Cortex of kidney (tissue), 1 donor: ENCODE measurements around the gene GMPR2.
"Not testable (repeated sequence)": the region's sequence is repeated elsewhere in the genome, so short reads cannot be mapped to it uniquely, and the experiment has no call there.

Experiments used
- DNase-seq: peaks from one replicate; lab custom pipeline; 2025; lab: John Stamatoyannopoulos, UW

GMPR2 gene

DNA sequence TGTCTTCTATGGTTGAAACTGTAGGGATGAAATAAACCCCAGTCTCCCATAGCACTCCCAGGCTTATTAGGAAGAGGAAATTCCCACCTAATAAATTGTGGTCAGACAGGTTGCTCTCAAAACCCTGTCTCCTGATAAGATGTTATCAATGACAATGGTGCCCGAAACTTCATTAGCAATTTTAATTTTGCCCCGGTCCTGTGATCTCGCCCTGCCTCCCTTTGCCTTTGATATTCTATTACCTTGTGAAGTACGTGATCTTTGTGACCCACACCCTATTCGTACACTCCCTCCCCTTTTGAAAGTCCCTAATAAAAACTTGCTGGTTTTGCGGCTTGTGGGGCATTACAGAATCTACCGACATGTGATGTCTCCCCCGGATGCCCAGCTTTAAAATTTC lies 30.2 kb upstream of the GMPR2 start:
- DNase-seq, result not testable (repeated sequence)

DNA sequence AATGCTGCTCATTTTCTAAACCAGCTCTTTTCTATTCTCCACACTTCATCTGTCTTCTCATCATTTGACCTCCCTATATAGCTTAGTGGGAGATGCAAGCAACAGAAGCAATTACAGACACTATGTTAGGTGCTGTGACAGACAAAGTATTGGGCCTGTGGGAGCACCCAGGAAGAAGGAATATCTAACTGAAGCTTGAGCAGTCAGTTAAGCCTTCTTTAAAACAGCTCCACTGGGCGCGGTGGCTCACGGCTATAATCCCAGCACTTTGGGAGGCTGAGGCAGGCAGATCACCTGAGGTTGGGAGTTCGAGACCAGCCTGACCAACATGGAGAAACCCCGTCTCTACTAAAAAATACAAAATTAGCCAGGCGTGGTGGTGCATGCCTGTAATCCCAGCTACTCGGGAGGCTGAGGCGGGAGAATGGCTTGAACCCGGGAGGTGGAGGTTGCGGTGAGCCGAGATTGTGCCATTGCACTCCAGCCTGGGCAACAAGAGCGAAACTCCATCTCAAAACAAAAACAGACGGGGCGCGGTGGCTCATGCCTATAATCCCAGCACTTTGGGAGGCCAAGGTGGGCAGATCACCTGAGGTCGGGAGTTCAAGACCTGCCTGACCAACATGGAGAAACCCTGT lies 29.4 kb upstream of the GMPR2 start:
- DNase-seq, result not testable (repeated sequence)

DNA sequence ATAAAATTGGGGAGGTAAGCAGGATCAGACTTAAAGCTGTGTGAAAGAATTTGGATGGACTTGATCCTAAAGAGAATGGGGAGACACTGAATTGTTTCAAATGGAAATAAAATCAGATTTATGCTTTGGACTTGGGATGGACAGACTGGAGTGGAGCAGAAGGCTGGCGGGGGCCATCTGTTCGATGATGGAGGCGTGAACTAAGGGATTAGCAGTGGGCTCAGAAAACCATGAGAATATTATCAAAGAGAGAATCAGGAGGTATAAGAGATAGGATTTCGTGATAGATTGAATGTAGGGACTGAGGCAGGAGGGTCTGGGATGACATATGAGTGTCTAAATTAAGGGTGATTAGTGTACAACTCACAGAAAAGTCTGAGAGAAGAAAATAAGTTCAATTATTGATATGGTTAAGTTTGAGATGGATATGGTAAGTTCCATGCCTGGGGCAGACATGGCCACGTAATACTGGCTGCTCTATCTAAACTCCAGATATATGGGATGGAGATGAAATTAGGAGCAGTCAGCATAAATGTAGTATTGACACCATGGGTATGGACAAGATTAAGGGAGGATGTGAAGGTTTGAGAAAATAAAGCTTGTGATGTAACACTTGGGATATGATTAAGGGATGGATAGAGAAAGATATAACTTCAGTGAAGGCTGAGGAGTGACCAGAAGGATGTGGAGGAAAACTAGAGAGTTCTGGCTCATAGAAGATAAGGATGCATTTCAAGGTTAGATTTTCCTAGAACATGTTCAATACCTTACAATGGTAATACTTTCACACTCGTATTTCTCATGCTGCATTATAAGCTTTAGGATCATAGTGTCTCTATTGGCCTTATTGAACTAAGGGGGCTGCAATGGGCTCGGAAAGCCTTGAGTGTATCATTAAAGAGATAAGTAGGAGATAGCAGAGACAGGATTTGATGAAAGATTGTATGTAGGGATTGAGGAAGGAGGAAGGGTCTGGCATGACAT lies 28.3 kb upstream of the GMPR2 start:
- no peak for DNase-seq

DNA sequence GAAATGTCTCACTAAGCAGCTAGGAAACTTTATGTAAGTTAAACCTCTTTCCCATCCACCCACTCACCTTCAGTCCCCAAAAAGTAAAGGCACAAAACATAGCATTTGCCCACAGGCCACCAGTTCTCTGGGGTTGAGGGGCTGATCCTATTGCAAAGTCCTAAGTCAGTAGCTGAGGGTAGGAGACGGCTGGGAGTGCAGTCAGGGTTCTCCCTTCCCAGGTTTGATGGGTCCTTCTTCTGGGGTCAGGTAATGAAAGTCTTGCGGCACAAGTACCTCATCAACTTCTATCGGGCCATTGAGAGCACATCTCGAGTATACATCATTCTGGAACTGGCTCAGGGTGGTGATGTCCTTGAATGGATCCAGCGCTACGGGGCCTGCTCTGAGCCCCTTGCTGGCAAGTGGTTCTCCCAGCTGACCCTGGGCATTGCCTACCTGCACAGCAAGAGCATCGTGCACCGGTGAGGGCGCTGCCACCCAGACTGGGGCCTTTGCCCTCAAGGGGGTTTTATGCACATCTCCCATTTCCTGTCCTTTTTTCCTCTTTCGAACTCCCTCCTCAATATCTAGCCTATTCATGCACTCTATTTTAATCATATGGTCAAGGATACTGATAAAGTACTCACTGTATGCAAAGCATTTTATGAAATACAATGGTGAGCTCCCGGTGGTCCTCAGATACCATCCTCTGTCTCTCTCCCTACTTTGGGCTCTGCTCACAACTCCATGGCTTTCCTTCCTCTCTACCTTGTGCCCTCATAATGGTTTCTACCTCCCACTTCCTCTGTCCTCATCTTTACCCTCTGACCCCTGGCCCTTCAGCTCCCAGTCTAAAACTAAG lies 26.2 kb upstream of the GMPR2 start:
- no peak for DNase-seq

DNA sequence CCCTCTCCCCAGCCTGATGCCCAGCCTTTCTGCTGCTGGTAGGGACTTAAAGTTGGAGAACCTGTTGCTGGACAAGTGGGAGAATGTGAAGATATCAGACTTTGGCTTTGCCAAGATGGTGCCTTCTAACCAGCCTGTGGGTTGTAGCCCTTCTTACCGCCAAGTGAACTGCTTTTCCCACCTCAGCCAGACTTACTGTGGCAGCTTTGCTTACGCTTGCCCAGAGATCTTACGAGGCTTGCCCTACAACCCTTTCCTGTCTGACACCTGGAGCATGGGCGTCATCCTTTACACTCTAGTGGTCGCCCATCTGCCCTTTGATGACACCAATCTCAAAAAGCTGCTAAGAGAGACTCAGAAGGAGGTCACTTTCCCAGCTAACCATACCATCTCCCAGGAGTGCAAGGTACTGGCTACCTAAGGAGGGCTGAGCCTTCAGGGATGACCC lies 25.6 kb upstream of the GMPR2 start:
- no peak for DNase-seq

DNA sequence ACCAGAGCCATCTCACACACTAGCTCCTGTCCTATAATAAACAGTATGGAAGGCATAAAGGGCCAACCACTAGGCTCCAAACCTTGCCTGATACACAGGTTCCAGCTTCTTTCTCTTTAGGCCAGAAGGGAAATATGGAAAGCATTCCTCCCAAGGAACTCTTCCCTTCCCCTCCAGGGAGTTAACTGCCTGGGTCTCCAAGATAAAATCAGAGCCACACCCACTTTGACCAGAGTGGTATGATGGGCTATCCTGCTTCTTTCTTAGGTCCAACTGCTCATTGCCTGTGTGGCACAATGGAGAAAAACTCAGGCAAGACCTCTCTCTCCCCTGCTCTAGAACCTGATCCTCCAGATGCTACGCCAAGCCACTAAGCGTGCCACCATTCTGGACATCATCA lies 25.1 kb upstream of the GMPR2 start:
- no peak for DNase-seq

DNA sequence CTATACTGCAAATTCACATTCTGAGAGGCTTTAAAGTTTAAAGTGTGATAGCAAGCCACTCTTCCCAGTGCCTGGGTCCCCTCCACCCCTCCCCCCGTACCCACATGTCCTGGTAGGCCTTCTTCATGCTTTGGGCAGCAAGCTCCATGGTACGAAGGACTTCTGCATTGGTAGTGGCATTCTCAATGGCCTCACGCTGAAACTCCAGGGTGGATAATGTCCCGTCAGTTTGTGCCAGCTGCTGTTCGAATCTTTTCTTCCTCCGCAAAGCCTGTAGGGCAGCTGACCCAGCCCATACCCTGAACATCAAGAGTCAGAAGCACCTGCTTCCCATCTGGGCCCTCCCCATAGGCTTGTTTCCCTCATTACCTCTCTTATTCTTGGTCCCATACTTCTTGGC lies 21.4 kb upstream of the GMPR2 start:
- DNase-seq, result no peak

DNA sequence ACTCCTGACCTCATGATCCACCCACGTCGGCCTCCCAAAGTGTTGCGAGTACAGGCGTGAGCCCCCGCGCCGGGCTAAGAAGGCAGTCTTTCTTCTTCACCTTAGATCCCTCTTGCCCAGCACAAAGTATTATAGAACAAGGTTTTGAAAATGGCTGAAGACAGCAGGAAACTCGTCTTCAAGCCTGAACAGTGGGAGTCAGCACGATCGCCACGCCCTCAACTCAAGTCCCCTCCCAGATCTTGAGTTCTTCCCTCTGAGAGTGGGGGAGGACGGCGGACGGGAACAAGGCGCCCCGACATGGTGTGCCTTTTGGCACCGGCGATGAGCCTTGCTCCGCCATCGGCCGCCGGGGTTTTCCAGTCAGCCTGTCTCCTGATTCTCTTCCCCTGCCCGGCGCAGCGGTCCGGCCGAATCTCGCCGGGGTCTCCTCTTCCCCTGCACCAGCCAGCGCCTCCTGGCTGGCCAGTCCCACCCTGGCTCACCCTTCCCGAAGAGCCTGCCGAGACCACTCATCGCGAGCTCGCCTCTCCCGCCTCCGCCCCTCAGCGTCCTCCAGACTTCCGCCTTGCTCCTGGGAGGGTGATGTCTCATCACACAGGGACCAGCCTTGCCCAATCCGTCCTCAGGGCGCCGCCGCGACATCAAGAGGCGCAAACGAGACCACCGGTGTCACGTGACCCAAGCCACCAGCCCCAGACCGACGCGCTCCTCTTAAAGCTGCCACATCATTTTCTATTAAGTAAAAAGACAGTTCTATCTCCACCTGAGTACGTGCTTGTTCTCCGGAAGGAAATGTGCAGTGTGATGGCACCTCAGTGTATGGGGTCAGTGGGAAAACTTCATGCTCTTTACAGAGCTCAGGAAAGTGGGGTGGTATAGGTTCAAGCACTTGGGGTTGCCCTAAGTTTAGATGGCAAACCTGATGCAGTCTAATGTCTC lies 19.5 kb upstream of the GMPR2 start, which contains the start of gene CHMP4A:
Gene CHMP4A, minus strand, starts transcription at position 565 of the 942 bp plus-strand sequence. Its CDS starts 49 bp downstream, at position 516.
- peak; percentile 23 for DNase-seq

DNA sequence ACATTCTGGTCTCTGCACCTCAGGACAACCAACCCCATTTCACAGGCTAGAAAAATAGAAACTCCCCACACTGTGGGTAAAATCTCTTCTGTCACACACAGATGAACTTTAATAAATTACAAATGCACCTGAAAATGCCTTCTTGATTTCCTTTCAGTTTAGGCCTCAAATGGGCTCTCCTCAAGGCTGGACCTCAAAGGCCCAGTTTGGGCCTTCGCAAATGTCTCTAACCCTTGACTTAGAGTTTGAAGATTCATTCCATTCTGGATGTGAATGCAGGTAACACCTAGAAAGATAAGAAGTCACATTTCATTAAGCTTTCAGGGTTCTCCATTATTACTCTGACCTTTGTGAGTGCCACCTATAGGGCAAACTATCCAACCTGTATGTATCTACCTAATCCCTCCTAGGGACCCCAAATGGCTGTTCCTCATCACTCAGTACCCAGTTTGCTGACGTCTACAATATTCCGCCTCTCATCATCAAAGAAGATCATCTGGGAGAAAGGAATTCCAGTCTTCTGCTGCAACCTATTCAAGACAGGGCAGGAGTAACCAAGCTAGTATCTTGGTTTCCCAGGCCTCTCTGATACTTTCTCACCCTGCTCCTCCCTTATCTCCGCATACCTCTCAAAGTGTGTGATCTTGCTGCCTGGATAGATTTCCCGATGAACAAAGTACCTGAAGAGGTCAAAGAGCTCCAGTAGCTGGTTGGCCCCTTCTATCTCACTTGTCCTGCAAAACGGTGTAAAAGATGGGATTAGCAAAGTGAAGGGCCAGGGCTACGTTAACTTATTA lies 18.7 kb upstream of the GMPR2 start:
- DNase-seq, result no peak

DNA sequence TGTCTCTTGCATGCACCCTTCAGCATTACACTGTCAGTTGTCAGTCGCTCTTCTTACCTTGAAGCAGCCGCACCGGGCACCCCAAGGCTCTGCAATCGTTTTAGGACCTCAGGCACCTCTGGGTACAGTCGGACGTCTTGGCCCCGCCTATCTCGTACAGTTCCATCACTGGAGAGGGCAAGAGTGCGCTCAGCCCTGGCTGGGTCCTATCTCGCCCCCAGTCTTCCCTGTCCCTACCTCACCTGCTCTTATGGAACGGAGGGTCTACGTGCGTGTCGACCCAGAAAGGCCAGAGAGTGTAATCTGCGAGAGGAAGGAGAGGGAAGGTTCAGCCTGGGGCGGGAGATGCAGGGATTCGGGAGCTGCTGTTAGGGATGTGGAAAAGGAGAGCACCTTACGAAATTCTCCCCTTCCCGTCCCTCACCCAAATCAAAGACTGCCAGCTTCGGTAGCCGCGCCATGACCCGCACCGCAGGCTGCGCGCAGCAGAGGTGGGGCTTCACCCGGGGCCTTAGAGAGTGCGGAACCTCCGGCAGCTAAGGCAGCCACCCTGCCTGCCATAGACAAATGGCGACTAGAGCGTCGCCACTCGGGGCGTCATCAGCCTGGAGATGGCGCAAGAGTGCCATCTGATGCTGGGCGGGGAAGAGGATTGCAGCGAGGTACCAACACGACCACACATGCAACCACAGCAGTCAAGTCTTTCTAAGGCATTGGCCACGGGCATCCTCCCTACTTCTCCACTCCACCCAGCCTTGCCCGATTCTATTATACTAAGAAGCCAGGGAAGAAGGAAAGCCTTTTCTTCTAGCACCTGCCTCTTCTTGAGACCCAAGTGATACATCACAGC lies 17.0 kb upstream of the GMPR2 start, which contains the start of gene MDP1:
Gene MDP1, minus strand, starts transcription at position 572 of the 850 bp plus-strand sequence. Its CDS starts 111 bp downstream, at position 461.
- no peak for DNase-seq

DNA sequence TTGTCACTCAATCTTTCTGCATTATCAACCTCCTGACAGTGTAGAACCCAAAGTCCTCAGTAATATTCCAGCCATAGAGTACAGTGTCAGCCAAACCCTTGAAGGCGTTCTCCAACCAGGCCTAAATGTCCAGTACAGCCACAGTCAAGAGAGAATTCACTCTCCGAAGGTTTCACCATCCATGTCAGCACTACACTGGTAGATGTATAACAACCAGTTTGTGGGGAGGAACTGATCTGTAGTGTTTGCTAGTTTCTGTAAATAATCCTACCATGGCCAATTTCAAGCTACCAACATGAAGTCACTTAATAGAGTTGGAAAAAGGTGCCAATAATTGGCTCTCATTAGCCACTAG lies 16.4 kb upstream of the GMPR2 start:
- DNase-seq, result no peak

DNA sequence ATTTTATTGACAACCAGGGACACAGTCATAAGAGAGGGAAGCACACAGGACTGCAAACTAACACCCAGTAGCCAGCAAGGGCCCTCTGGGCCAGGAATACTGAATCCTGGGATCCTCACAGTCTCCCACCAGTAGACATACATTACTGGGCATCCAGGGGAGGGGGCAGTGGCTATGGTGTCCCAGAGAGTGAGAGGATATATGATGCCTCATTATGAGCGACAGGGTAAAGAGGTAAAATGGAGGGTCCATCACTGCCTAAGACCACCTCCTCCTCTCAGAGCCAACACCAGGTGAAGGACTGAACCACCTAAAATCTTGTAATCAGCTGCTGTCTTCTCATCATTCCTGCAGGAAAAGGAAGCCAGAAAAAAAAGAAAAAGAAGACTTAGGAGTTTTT lies 15.9 kb upstream of the GMPR2 start:
- not testable (repeated sequence) for DNase-seq

DNA sequence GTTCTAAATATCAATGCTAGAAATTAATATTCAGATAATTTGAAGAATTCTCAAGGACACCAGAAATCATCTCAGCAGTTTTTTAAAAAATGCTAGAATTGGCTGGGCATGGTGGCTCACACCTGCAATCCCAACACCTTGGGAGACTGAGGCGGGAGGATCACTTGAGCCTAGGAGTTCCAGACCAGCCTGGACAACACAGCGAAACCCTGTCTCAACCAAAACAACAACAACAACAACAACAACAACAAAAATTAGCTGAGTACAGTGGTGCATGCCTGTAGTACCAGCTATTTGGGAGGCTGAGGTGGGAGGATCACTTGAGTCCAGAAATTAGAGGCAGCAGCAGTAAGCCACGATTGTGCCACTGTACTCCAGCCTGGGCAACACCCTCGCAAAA lies 13.6 kb upstream of the GMPR2 start:
- no peak for DNase-seq

DNA sequence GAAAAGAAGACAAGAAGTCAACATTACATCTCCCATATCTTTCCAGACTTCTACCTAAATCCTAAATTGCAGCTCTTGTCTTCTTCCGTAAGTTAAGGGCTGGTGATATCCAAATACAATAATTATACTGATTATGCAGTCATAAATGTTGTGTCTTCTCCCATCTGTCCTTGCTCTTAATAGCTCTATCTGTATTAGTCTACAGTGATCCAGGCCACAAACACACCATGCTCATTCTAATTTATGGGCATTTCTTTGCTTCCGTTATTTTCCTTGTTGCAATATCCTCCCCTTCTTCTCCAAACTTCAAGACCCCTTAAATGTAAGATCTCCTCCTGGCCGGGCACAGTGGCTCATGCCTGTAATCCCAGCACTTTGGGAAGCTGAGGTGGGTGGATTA lies 13.2 kb upstream of the GMPR2 start:
- no peak for DNase-seq

DNA sequence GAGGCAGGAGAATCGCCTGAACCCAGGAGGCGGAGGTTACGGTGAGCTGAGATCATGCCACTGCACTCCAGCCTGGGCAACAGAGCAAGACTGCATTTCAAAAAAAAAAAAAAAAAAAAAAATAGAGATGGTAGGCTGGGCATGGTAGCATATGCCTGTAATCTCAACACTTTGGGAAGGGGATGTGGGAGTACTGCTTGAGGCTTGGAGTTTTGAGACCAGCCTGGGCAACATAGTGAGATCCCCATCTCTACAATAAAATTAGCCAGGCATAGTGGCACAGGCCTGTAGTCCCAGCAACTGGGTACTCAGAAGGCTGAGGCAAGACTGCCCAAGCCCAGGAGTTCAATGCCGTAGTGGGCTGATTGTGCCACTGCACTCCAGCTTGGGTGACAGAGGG lies 9.7 kb upstream of the GMPR2 start:
- DNase-seq, result not testable (repeated sequence)

DNA sequence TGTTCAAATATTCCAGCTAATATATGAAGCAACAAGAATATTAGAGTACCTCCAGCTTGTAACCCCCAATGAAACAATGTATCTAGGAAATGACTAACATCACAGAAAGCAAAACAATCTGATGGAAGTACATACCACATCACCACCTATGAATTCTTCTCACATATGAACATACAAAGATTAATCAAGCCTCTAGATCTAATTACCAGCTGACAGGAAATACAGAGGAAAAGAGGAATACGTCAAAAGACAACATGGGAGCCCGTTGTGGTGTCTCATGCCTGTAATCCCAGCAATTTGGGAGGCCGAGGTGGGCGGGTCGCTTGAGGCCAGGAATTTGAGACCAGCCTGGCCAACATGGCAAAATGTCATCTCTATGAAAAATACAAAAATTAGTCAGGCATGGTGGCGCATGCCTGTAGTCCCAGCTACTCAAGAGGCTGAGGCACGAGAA lies 8.1 kb upstream of the GMPR2 start:
- no peak for DNase-seq

DNA sequence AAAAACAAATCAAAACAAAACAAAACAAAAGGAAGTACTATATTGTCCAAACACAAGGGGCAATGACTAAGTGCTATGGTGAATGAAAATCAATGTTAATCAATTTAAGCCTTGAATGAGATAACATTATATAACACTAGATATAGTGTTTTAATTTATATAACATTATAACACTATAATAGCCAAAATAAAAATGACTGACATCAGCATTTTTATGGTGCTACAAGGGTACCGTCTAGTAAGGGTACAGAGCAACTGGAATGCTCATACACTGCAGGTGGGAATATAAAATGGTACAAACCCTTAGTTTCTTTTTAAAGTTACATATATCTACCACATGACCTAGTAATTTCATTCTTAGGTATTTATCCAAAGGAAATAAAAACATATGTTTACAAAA lies 6.3 kb upstream of the GMPR2 start:
- no peak for DNase-seq

DNA sequence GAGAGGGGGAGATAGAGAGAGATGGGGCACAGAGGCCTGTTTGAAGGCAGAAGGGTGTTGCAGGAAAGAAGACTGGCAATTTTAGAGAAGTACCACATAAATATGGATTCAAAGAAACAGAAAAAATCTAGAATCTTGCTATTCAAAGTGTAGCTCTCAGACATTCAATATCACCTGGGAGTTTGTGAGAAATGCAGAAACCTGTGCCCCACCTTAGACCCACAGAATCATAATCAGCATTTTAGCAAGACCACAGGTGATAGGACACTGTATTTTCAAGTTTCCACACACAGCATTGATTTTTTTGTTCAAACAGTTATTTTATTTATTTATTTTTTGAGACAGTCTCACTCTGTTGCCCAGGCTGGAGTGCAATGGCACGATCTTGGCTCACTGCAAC lies 3.8 kb upstream of the GMPR2 start:
- DNase-seq, result no peak
